Measurements from ENCODE around the gene BEND4. TPM values are rescaled to one million over a fixed set of nuclear protein-coding genes. Genes with fewer than 3 reads are reported as not detected.
"Not testable (repeated sequence)": the region's sequence is repeated elsewhere in the genome, so short reads cannot be mapped to it uniquely, and the experiment has no call there.

Gene BEND4
- total RNA-seq: under 1 TPM; 0.14 to 0.51 (median 0.19) TPM
- long read RNA-seq, donor 1: 0 reads
- long read RNA-seq, donor 2: 0 reads

DNA sequence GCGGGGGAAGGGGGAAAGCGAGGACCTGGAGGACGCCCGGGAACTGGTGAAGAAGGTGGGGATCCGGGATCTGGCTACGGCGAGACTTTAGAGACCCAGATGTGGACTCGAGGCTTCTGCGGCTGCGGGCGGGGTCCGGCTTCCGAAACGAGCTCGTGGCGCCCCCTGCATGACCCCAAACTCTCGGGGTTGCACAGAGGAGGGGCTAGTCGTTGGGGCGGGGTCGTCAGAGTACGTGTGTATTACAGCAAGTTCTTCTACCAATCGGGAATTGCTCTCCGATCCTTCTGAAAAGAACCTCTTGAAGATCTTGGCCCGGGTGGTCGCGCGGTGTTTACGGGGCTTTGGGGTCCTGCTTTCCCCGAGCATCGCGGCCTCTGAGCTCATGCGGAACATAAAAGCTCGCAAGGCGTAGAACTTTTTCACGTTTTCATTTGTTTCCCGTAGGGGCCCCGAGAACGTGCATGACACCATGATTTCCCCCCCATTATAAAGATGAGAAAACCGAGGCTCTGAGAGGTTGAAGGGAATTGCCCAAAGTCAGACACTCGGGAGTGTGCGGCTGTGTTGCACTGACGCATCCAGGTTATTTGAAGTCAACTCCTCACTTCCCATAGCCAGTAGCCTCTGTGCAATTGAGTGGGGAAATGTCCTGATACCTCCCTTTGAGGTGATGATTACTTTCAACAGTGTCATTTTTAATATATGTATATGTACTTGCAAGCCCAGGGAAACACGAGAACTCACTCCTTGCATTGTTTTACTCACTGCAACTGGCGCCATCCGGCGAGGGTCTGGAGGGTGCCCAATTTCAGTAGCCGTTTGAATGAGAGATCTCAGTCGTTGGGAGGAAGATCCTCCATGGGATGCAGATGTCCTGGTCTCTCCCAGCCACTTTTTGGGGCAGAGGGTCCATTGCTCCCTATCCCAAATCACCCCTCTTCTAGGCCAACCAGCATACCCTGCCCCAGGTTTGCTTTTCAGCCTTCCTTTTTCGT is at the start of gene BEND4:
Gene BEND4, minus strand, starts transcription at position 149 of the 998 bp plus-strand sequence. CDS start 512 bp downstream, outside the sequence.
- H3K36me3 ChIP-seq (ENCODE audit: low read depth): no peaks in the 10 kb centered on the region
- H3K4me3 ChIP-seq: no peak within 1 kb of the TSS
- DNase-seq (peak in 2 of 3 donors; percentile 12 to 57), ATAC-seq (peak; percentile 22)
- peaks cover 5% of the 10 kb centered on the region for H3K4me1 ChIP-seq (ENCODE audit: low read depth)
- H3K9me3 ChIP-seq: no peaks in the 10 kb centered on the region
- intact Hi-C loops (cut with DNase I, micrococcal nuclease): no loop called here
- TF ChIP-seq, protein P1, sequence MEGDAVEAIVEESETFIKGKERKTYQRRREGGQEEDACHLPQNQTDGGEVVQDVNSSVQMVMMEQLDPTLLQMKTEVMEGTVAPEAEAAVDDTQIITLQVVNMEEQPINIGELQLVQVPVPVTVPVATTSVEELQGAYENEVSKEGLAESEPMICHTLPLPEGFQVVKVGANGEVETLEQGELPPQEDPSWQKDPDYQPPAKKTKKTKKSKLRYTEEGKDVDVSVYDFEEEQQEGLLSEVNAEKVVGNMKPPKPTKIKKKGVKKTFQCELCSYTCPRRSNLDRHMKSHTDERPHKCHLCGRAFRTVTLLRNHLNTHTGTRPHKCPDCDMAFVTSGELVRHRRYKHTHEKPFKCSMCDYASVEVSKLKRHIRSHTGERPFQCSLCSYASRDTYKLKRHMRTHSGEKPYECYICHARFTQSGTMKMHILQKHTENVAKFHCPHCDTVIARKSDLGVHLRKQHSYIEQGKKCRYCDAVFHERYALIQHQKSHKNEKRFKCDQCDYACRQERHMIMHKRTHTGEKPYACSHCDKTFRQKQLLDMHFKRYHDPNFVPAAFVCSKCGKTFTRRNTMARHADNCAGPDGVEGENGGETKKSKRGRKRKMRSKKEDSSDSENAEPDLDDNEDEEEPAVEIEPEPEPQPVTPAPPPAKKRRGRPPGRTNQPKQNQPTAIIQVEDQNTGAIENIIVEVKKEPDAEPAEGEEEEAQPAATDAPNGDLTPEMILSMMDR (IDR thresholded peaks at IDR 0.05): no peak

DNA sequence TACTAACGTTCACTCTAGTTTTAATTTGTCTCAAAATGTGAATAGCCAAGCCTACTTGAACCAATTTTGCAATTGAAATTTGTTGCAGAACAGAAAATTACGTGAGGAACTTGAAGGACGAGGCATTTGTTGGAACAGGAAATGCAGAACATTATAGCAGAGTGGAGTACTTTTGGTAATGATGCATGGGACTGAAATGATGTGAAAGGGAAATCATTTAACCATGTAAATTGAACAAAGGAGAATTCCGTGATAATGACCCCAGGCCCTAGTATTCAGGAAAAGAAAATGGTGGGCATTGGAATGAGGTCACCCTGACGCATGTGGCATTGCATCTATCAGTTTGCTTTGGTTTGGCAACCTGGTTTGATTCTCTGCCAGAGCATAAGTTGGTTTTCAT is 44.9 kb upstream of the BEND4 start:
- Histone ChIP-seq H3K4me3 (no peak overlapping the region), H3K36me3 (ENCODE audit: low read depth) (no peaks in the 10 kb centered on the region), H3K9me3 (no peaks in the 10 kb centered on the region), H3K4me1 (ENCODE audit: low read depth) (no peaks in the 10 kb centered on the region)
- intact Hi-C loops (cut with DNase I, micrococcal nuclease): no loop called here
- TF ChIP-seq, protein P1 (IDR thresholded peaks at IDR 0.05): no peak
- DNase-seq (no peak), ATAC-seq (no peak)

DNA sequence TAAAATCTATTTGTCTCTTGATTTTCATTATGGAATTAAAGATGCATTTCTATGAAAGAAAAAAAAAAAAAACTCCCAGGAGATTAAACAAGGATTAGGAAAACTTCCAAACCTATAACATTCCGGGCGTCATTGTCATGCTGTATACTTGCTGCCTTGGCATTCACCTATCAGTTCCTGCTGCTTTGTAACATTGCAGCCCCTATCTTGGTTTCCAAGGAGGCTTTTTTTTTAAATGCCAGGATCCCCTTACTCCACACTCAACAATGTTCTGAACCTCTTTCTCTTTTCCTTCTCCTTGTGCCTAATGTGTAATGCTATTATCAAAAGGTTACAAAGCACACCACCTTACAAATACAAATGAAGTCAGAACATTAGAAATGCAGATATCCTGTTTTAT is 20.5 kb upstream of the BEND4 start:
- Histone ChIP-seq H3K9me3 (no peaks in the 10 kb centered on the region), H3K4me1 (ENCODE audit: low read depth) (no peaks in the 10 kb centered on the region), H3K36me3 (ENCODE audit: low read depth) (no peaks in the 10 kb centered on the region), H3K4me3 (no peak overlapping the region)
- TF ChIP-seq, protein P1 (IDR thresholded peaks at IDR 0.05): no peak
- intact Hi-C loops (cut with DNase I, micrococcal nuclease): no loop called here
- ATAC-seq: no peak
- no peak for DNase-seq

DNA sequence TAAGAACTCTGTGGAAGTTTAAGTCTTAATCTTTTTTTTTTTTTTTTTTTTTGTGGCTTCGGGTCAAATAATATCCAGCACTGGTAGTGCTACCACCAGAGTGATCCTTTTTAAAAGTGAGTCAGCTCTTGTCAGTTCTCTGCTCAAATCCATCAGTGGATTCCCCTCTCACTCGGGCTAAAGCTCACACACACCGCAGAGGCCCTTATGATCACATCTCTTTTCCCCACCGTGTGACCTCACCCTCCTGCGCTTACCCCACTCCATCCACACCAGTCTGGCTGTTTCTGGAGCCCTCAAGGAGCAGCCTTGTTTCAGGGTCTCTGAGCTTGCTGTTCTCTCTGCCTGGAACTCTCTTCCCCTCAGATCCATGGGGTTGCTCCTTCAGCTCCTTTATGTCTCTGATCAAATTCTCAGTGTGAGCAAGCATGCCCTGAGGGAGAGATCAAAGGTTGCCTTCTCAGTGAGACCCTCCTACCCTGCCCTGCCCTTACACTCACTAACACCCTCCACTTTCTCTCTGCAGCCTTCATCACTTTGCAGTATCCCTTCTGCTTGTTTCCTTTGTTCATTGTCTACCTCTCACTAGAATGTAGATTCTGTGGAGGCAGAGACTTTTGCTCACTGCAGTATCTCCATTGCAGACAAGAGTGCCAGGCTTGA is 19.8 kb upstream of the BEND4 start:
- ATAC-seq (no peak), DNase-seq (no peak)
- Histone ChIP-seq H3K9me3 (no peaks in the 10 kb centered on the region), H3K4me1 (ENCODE audit: low read depth) (no peaks in the 10 kb centered on the region), H3K4me3 (no peak overlapping the region), H3K36me3 (ENCODE audit: low read depth) (no peaks in the 10 kb centered on the region)
- intact Hi-C loops (cut with DNase I, micrococcal nuclease): no loop called here
- TF ChIP-seq, protein P1 (IDR thresholded peaks at IDR 0.05): no peak

DNA sequence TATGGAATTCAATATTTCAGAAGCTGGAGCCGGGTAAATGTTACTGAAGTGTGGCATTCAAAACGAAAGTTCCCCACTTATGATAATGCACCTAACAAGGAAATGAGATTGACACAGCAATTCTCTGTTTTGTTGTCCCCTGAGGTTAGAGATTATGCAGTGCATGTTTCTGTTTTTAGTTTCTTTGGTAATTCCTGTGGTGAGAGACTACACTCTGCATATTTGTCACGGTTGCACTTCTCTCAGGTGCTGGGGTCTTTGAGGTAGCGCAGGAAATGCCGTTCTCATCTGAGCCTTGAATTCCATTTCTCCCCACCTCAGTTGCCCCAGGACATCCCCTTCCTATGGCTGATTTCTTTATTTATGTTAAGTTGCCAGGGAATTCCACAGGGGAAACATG is 15.3 kb upstream of the BEND4 start:
- intact Hi-C loops (cut with DNase I, micrococcal nuclease): no loop called here
- no peak for ATAC-seq
- TF ChIP-seq, protein P1 (IDR thresholded peaks at IDR 0.05): no peak
- no peaks in the 10 kb centered on the region for H3K4me1 ChIP-seq (ENCODE audit: low read depth)
- H3K36me3 ChIP-seq (ENCODE audit: low read depth): no peaks in the 10 kb centered on the region
- H3K9me3 ChIP-seq: no peaks in the 10 kb centered on the region
- no peak for DNase-seq
- H3K4me3 ChIP-seq: no peak overlapping the region

DNA sequence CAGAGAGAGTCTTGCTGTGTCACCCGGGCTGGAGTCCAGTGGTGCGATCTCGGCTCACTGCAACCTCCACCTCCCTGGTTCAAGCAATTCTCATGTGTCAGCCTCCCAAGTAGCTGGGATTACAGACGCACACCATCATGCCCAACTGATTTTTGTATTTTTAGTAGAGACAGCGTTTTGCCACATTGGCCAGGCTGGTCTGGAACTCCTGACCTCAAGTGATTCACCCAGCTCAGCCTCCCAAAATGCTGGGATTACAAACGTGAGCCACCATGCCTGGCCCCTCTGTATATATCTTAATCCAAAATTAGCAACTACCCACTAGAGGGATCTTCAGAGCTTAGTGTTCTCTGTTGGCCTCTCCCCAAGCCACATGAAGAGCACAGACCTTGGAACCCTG is 13.7 kb upstream of the BEND4 start:
- H3K36me3 ChIP-seq (ENCODE audit: low read depth); ATAC-seq; intact Hi-C loops (cut with DNase I, micrococcal nuclease): not testable (repeated sequence)

More for the DNA sequence above, 13.7 kb upstream of the BEND4 start:
- not testable (repeated sequence) for DNase-seq; H3K4me1 ChIP-seq (ENCODE audit: low read depth); H3K4me3 ChIP-seq; H3K9me3 ChIP-seq
